ENCODE data around the gene CAPN9. TPM values are rescaled to one million over a fixed set of nuclear protein-coding genes. Genes with fewer than 3 reads are reported as not detected.

CAPN9 gene
- total RNA-seq, 1 donor from 2014 or later = not detected

Other genes with a start within 250 kb of the CAPN9 start
- gene COG2, start 104.9 kb upstream of the CAPN9 start, total RNA-seq = 19.7 and 20.1 TPM in 2 replicates
- gene AGT, start 33.3 kb upstream of the CAPN9 start, total RNA-seq = under 0.01 TPM in 1 of 2 replicates, not detected in the other
- 20.8 and 22.7 TPM in 2 replicates for gene C1orf198, start 121.1 kb downstream of the CAPN9 start, total RNA-seq
- 22.3 and 37.8 TPM in 2 replicates for gene TTC13, start 231.5 kb downstream of the CAPN9 start, total RNA-seq
- 12.6 and 12.7 TPM in 2 replicates for gene ARV1, start 231.7 kb downstream of the CAPN9 start, total RNA-seq

All from dermis blood vessel endothelial cell (primary cell).